HG02840 (cell line): ENCODE data around the gene RNF223.
"Not testable (repeated sequence)": the region's sequence is repeated elsewhere in the genome, so short reads cannot be mapped to it uniquely, and the experiment has no call there.

Experiments
- ATAC-seq: cut with Tn5 transposase; IDR thresholded peaks from one replicate; pipeline ENCODE4 v1.9.1; 2021; ENCODE audit warnings: mild to moderate bottlenecking, moderate library complexity, moderate number of reproducible peaks; ENCODE audit not compliant: unreplicated experiment, low FRiP score

RNF223 gene

DNA sequence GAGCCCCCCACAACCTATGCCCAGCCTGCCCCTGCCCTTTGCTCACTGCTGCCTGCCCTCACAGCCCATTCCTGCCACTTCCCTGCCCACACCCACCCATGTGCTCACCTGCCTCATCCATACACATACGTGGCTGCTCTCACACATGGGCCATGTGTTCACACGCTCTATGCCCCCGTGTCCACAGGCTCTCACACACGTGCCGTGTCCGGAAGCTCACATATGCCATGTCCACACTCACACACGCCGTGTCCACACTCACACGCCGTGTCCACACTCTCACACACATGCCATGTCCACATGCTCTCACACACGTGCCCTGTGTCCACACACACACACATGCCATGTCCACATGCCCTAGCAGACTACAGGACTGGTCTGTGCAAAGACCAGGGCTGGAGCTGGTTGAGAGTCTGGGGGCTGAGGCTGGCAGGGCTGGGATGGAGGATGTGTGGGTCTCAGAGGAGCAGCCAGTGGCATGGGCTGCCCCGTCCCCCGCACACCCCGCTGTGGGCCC lies 583 bp upstream of the RNF223 start:
- no peak for ATAC-seq

DNA sequence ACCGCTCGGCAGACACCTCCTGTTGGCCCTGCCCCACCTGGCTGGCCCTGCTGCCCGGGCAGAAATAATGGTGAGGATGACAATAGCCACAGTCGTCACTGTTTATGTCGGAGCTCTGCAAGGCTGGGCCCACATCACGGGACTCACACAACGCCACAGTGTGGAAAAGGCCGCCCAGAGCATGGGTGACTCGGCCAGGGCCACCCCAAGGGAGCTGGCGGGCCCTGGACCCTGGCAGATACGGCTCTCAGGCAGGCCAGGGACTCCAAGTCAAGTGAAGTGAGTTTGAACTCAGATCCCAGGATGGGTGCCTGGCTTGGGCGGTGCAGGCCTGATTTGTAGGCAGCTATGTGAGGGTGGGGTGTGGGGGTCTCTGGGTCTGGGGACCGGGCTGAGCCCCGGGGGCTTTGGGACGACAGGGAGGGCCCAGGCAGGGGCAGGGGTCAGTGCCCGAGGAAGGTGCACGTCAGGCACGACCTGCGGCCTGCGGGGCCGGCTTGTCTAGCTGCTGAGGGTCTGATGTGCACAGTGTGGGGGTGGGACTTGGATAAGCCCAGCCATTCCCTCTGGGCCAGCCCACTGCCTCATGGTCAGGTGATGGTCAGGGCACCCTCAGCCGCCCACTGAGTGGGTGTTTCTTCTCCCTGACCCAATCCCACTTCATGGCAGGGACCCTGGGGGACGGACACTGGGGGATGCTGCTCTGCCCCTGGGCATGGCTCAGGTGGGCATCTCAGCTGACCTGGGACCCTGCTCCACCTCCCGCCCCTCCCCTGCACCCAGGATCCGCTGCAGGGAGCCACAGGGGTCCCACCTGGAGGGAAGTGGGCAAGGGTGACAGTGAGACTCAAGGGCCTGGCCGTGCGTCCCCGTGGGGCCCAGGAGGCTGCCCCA lies 1.0 kb downstream of the RNF223 start:
- ATAC-seq: no peak

DNA sequence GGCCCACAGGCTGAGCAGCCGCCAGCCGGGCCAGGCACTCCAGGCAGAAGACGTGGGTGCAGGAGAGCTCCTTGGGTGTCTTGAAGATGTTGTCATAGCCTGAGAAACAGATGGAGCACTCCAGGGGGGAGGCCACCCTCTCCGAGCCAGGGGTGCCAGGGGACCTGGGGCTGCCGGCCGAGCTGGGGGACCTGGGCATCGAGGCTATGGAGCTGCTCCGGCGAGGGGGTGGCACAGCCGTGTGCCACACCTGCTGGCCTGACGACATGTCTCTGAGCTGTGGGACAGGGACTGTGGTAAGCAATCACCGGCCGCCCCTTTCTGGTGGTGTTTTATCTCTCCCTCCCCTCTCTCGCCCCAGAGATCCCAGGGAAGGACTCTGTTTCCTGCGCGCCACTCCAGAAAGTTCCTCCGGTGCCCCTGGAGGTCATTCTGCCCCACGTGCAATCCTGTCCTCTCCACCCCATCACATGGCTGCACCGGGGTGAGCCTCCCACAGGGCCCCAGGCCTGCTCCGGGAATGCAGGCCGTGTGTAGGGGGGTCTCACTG lies 1.7 kb downstream of the RNF223 start:
- no peak for ATAC-seq

DNA sequence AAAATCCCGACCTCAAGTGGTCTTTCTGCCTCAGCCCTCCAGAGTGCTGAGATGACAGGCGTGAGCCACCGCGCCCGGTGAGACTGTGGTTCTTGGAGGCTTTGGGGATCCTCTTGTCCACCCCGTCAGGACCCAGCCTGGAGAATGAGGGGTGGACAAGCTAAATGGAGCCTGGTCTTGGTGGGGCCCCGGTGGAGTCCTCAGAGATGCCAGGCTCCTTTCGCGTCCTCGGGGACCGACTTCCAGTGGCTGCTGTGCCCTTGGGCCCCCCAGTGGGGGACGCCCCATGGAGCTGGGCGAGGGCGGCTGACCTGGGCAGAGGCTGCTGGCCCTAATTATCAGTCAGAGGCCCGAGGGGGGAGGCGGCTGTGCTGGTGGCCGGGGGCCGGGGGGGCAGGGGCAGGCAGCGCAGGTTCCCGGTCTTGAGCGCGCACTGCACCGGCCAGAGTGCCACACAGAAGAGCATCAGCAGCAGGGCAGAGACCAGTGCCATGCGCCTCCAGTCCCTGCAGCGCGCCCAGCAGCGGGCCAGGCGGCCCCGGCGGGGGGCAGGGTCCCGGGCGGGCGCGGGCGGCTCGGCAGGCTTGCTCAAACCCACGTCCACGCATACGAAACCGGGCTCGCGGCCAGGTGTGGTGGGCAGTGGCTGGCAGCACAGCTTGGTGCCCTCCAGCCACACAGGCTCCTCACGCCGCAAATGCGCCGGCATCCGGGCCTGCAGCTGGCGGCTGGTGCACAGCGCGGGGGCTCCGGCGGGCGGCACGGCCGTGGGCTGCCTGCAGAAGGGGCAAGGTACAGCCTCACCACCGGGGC lies 2.4 kb downstream of the RNF223 start:
- no peak for ATAC-seq

DNA sequence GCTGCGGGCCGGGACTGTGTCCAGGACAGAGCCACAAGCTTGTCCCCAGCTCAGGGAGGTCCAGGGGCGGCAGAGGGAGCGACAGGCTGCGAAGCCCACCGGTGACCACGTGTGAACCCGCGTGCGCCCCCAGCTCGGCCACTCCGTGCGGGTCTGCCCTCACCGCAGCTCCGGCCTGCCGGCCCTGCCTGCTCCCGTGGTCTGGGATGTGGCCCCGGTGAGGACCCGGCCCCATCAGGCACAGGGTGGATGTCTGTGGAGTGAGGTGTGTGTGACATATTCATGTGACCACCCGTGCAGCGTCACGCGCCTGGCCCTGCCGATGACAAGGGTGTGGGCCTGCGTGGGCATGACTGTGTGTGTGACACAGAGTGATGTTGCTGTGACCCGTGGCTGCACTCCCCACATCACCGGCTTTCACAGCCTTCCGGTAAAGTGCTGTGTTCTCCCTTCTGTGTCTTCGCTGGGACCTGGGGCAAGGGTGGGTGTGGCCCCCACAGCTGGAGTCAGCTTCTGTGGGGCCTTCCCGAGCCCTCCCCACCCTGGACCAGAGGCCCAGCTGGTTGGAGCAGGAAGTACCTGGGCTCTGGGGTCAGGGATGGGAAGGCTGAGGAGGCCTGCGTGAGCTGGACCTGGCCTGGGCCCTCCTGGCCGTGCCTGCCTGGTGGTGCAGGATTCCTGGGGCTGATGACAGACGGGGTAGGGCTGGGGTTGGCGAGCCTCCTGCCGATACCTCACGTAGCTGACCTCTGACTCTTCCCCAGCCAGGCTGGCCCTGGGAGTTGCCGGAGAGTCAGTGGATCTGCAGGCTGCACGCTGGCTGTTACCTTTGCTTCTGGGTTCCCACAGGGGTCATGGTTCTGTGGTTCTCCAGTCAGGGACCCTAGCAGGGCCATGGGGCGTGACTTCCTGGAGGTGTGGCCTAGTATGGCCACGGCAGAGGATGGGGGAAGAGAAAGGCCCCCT lies 4.1 kb downstream of the RNF223 start:
- peak; percentile 8 for ATAC-seq

DNA sequence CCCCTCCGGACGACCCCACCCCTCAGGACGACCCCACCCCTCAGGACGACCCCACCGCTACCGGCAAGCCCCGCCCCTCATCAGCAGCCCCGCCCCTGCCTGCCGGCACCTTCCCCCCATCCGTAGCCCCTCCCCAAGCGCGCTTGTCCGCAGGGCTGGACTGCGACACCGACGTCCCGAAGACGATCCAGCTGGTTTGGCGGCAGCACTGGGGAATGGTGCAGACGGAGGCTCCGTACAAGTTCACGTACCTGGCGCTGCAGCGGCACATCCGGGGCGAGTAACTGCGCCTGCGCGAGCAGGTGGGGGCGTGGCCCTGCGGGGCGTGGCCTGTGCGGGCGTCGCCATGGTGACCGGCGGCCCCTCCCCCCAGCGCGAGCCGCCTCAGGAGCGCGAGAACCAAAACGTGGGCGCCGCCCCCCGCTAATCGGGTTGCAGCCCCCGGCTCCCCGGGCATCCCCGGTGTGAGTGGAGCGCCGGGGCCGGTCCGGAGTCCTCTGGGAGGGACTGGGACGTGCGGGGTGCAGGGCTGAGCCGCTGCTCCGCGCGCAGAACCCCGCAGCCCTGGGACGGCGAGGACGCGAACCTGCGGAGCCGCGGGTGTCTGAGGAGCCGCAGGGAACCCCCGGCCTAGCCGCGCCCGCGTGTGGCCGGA lies 4.9 kb downstream of the RNF223 start:
- ATAC-seq: peak; percentile 56

DNA sequence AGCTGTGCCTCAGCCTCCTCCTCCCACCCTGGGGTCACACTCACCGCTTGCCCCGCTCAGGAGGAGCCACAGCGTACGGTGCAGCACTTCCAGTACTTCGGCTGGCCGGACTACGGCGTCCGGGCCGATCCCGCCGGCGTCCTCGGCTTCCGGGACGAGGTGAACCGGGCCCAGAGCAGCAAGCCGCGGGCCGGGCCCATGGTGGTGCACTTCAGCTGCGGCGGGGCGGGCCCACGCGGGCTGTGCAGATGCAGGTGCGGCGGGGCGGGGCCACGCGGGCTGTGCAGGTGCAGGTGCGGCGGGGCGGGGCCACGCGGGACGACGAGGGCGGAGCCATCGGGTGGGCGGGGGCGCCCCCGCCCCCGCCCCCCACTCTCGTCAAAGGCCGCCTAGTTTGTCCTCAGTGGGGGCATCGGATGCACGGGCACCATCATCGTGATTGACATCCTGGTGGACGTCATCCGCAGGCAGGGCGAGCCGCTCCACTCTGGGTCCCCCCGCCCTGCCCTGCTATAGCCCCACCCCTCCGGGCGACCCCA lies 5.5 kb downstream of the RNF223 start:
- ATAC-seq: no peak

DNA sequence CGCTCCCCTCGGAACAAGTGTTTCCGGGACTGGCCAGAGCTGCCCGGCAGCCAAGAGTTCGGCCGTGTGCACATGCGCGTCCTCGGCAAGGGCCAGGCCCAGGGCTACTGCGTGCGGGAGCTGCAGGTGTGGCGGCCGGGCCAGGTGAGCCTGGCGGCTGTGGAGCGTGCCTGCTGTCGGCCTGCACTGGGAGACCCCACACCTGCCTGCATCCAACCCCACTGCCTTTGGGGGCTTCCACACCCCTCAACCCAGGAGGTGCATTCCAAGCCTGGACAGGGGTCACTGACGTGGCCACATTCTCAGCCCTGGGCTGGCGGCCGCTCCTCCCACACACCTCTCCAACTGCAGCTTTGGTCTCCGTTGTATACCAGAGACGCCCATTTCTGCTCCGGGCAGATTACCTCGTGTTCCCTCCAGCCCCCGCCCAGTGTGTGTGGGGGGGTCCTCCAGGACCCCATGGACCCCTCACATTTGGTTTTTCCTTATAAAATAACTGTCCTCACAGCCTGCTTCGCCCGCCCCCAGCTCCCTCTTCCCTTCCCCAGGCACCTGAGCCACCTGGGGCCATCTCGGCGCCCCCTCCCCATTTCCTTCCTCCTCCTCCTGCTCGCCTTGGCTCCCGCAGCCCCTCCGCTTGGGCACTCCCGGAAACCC lies 6.1 kb downstream of the RNF223 start:
- no peak for ATAC-seq

DNA sequence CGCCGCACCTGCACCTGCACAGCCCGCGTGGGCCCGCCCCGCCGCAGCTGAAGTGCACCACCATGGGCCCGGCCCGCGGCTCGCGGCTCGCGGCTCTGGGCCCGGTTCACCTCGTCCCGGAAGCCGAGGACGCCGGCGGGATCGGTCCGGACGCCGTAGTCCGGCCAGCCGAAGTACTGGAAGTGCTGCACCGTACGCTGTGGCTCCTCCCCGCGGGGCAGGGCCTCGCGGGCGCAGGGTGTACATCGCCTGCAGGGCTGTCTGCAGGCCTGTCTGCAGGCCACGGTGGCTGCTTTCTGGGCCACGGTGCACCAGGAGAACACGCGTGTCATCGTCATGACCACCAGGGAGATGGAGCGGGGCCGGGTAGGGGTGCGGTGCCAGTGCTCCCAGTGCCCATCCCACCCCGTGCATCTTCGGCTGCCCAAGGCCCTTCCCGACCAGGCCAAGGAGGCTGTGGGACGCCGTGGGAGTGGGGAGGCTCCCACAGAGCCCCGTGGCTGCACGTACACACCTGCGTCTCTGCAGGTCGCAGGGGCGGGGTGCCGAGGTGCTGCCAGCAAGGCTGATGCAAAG lies 6.7 kb downstream of the RNF223 start:
- no peak for ATAC-seq

DNA sequence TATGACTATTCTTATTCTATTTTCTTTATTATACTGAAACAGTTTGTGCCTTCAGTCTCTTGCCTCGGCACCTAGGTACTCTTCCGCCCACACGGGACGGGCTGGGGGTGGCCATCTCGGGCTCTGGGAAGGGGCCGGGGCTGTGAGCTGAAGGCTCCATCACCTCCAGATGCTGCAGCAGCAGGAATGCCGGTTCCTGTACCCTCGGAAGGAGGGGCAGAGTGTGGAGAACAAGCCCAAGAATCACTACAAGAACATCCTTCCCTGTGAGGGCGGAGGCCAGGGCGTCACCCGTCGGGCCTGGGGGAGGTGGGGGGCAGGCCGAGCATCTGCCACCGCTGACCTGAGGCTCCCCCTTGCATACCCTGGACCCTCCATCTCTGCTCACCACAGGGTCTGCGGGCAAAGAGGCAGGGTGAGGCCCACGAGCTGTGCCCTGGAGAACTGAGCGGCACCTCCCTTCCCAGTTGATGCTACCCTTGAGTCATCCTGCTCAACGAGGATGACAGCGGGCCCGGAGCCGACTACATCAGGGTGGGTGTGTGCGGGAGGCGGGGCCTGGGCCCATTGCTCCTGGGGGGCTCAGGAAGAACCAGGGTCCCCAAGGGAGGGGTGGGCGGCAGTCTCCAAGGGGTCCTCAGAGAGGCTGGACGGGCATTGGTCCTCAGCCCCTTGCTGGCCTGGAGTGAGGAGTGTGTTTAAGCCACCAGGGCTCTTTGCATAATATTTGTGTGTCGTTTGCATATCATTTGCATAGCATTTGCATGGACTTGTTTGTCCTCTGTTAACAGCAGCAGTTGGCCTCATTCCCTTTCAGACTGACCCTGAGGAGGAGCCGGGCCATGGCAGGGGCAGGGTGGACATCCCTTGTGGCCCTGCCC lies 7.5 kb downstream of the RNF223 start:
- no peak for ATAC-seq

DNA sequence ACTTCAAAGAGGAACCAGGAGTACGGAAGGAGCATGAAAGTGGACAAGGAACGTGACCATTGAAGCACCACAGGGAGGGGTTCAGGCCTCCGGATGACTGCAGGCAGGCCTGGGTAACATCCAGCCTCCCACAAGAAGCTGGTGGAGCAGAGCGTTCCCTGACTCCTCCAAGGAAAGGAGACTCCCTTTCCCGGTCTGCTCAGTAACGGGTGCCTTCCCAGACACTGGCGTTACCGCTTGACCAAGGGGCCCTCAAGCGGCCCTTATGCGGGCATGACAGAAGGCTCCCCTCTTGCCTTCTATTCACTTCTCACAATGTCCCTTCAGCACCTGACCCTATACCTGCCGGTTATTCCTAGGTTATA lies 8.2 kb downstream of the RNF223 start:
- ATAC-seq: not testable (repeated sequence)

DNA sequence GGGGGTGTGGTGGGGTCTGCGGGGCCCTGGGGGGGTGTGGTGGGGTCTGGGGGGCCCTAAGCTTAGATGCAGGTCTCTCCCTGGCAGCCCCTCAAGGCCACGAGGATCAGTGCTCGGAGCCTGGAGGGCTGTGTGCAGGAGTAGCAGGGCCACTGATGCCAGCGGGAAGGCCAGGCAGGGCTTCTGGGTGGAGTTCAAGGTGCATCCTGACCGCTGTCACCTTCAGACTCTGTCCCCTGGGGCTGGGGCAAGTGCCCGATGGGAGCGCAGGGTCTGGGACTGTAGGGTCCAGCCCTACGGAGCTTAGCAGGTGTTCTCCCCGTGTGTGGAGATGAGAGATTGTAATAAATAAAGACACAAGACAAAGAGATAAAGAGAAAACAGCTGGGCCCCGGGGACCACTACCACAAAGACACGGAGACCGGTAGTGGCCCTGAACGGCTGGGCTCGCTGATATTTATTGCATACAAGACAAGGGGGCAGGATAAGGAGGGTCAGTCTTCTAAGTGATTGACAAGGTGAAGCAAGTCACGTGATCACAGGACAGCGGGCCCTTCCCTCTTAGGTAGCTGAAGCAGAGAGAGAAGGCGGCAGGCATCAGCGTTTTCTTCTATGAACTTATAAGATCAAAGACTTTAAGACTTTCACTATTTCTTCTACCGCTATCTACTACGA lies 8.7 kb downstream of the RNF223 start:
- no peak for ATAC-seq

DNA sequence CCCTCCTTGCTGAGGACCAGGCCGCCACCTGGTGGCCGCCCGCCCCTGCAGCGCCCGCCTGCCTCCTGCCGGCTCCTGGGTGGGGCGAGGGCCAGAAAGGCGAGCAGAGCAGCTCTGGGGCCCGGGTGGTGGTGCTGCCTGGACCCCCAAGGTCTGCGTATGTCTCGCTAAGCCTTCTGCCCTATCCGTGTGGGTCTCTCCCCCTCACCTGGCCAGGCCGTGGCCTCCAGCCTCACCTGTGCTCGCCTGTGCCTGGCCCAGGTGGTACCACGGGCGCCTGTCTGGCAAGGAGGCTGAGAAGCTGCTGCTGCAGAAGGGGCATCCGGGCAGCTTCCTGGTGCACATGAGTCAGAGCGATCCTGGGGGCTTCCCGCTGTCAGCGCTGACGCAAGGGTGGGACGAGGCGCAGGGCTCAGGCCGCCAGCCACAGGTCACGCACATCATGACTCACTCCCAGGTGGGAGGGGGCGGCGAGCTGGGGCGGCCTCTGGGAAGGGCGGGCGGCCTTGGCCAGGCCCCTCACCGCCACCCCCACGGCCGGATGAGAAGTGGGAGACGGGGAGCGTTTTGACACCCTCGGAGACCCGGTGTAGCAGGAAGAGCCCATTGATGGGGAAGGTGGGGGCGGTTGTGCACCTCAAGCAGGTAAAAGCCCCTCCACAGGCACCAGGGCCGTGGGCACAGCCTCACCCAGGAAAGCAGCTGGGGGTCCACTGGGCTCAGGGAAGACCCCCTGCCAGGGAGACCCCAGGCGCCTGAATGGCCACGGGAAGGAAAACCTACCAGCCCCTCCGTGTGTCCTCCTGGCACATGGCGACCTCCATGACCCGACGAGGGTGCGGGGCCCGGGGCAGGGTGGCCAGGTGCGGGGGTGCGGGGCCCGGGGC lies 9.9 kb downstream of the RNF223 start:
- ATAC-seq: peak; percentile 38

DNA sequence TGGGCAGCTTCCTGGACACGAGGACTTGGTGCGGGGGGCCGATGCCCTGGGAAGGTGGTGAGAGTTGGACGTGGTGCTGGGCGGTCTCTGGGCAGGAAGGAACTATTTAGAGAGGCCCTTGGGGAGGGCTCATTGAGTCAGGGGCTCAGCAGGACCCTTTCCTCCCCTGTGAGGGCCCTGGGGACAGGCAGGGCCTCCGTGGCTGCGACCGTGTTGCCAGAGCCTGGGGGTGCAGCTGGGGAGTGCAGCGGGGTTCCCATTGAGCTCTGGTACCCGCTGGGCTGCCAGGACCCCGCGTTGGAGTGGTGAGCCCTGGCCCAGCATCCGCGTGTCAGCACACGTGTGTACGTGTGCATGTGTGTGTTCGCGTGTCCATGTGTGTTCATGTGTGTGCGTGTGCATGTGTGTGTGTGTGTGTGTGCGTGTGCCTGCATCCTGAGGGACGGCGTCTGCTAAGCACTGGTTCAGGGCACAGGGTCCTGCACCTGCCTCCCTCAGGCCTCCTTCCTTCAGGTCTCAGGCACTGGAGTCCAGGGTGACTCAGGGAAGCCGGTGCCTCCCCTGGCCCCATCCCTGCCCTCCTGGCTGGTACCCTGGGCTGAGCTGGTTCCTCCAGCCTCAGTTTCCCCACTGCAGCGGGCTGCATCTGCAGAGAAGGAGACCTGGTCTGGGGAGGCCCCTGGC lies 10.7 kb downstream of the RNF223 start:
- no peak for ATAC-seq
